H1 (cell line): ENCODE data around the gene SMYD4. TPM values are rescaled to one million over a fixed set of nuclear protein-coding genes. Genes with fewer than 3 reads are reported as not detected.

ENCODE experiments used
- CTCF ChIA-PET: fragments of 300-600 bp; sonication (Branson Sonifier 250); formaldehyde crosslinking; loops from one replicate; lab custom pipeline; 2021; ENCODE audit not compliant: partially characterized antibody; lab: Charles Lee
- POLR2A ChIA-PET: fragments of 300-600 bp; sonication (Branson Sonifier 250); formaldehyde crosslinking; loops from one replicate; lab custom pipeline; 2021; ENCODE audit warnings: inconsistent platforms; ENCODE audit not compliant: partially characterized antibody; lab: Charles Lee
- DNase-seq, 2 experiments: peaks; one replicate each; pipeline versions ENCODE4 v3.0.0 to v3.0.0-alpha.2; 2010 to 2022; ENCODE audit warnings: low spot score in 2 of 2, low read depth in 1 of 2, mixed read lengths in 1 of 2
- FAIRE-seq: peaks from 2 replicates; lab custom pipeline; 2011; peaks lifted over from hg19 to GRCh38; lab: Jason Lieb, UNC
- H2AFZ ChIP-seq: 2 replicates; pipeline ENCODE4 v1.8.1; 2012; ENCODE audit warnings: low read length, inconsistent platforms
- H2AK5ac ChIP-seq: 2 replicates; pipeline ENCODE4 v1.6.1; 2013; ENCODE audit warnings: low read depth, low read length
- H2BK120ac ChIP-seq: replicated peaks from 2 replicates; pipeline ENCODE3; 2013; ENCODE audit warnings: low read depth, low read length, inconsistent platforms
- H2BK12ac ChIP-seq: 2 replicates; pipeline ENCODE4 v1.6.1; 2013; ENCODE audit warnings: low read depth, low read length
- H2BK15ac ChIP-seq: 2 replicates; pipeline ENCODE4 v1.6.1; 2013; ENCODE audit warnings: low read length
- H2BK20ac ChIP-seq: 2 replicates; pipeline ENCODE4 v1.6.1; 2013; ENCODE audit warnings: low read length
- H2BK5ac ChIP-seq: 2 replicates; pipeline ENCODE4 v1.6.1; 2013; ENCODE audit warnings: low read depth, low read length
- H3K14ac ChIP-seq: 2 replicates; pipeline ENCODE4 v1.6.1; 2013; ENCODE audit warnings: inconsistent platforms; ENCODE audit not compliant: insufficient read length
- H3K18ac ChIP-seq: 2 replicates; pipeline ENCODE4 v1.6.1; 2013; ENCODE audit warnings: low read length; ENCODE audit errors: extremely low read depth
- H3K23ac ChIP-seq: 2 replicates; pipeline ENCODE4 v1.6.1; 2013; ENCODE audit warnings: inconsistent platforms; ENCODE audit not compliant: insufficient read length
- H3K23me2 ChIP-seq: 2 replicates; pipeline ENCODE4 v1.6.1; 2013; ENCODE audit warnings: low read depth, low read length
- H3K27ac ChIP-seq: 2 replicates; pipeline ENCODE4 v1.6.1; 2011; ENCODE audit warnings: low read depth, low read length, inconsistent platforms
- H3K27me3 ChIP-seq, 4 experiments: replicated peaks in 1 of 4; 1 replicate in 1 of 4; 2 replicates in 3 of 4; pipeline versions ENCODE4 v1.6.1 to v1.8.1; 2011 to 2013; ENCODE audit warnings: low read length in 3 of 4, mild to moderate bottlenecking in 3 of 4, inconsistent platforms in 2 of 4, mixed read lengths in 2 of 4, moderate library complexity in 1 of 4; ENCODE audit not compliant: control insufficient read depth in 3 of 4, insufficient read depth in 3 of 4; ENCODE audit errors: extremely low read depth in 1 of 4
- H3K36me3 ChIP-seq, 4 experiments: 2 replicates each; pipeline versions ENCODE4 v1.6.1 to v1.8.1; 2011 to 2013; ENCODE audit warnings: mild to moderate bottlenecking in 4 of 4, low read length in 3 of 4, moderate library complexity in 2 of 4, control low read depth in 1 of 4, inconsistent platforms in 1 of 4; ENCODE audit not compliant: insufficient read depth in 4 of 4, control insufficient read depth in 2 of 4
- H3K4ac ChIP-seq: replicated peaks from 2 replicates; pipeline ENCODE3; 2013; ENCODE audit warnings: low read length, low read depth, mixed read lengths, inconsistent platforms; ENCODE audit not compliant: insufficient read length
- H3K4me1 ChIP-seq, 4 experiments: replicated peaks in 1 of 4; 1 replicate in 1 of 4; 2 replicates in 3 of 4; pipeline versions ENCODE4 v1.6.1 to v1.8.1; 2011 to 2013; ENCODE audit warnings: low read length in 3 of 4, inconsistent platforms in 2 of 4, mixed read lengths in 1 of 4; ENCODE audit not compliant: insufficient read depth in 4 of 4, control insufficient read depth in 3 of 4
- H3K4me2 ChIP-seq, 2 experiments: 2 replicates each; pipeline versions ENCODE4 v1.6.1 to v1.8.1; 2011 to 2013; ENCODE audit warnings: low read depth in 2 of 2, low read length in 2 of 2, control low read depth in 1 of 2, inconsistent platforms in 1 of 2, mild to moderate bottlenecking in 1 of 2; ENCODE audit not compliant: insufficient read depth in 1 of 2
- H3K4me3 ChIP-seq, 4 experiments: fragments of 200-600, 300-600 bp in 1 of 4; sonication (generic), shearing (Covaris generic), sonication (Bioruptor Twin) in 1 of 4; 2 replicates each; pipeline versions ENCODE4 v1.5.1 to v1.8.1; 2011 to 2016; ENCODE audit warnings: low read length in 4 of 4, low read depth in 3 of 4, control low read depth in 2 of 4, inconsistent platforms in 2 of 4, mild to moderate bottlenecking in 2 of 4, mixed read lengths in 1 of 4, moderate library complexity in 1 of 4; ENCODE audit not compliant: insufficient read depth in 2 of 4; ENCODE audit errors: extremely low read depth in 1 of 4
- H3K56ac ChIP-seq: replicated peaks from 2 replicates; pipeline ENCODE3; 2013; ENCODE audit warnings: low read depth, mild to moderate bottlenecking, mixed read lengths, low read length, inconsistent platforms; ENCODE audit not compliant: insufficient read length
- H3K79me1 ChIP-seq: 2 replicates; pipeline ENCODE4 v1.6.1; 2013; ENCODE audit warnings: low read depth, low read length, control low read depth
- H3K79me2 ChIP-seq, 2 experiments: 2 replicates each; pipeline versions ENCODE4 v1.6.1 to v1.8.1; 2012 to 2013; ENCODE audit warnings: low read length in 2 of 2, mild to moderate bottlenecking in 2 of 2, inconsistent platforms in 1 of 2; ENCODE audit not compliant: insufficient read depth in 2 of 2, control insufficient read depth in 1 of 2
- H3K9ac ChIP-seq, 4 experiments: replicated peaks in 1 of 4; 1 replicate in 1 of 4; 2 replicates in 3 of 4; pipeline versions ENCODE4 v1.6.1 to v1.8.1; 2011 to 2013; ENCODE audit warnings: low read depth in 3 of 4, low read length in 3 of 4, control low read depth in 2 of 4, mild to moderate bottlenecking in 2 of 4, moderate library complexity in 2 of 4, inconsistent platforms in 1 of 4; ENCODE audit errors: extremely low read depth in 1 of 4
- H3K9me3 ChIP-seq, 2 experiments: 2 replicates each; pipeline versions ENCODE4 v1.6.1 to v1.8.1; 2012 to 2013; ENCODE audit warnings: mild to moderate bottlenecking in 2 of 2, moderate library complexity in 2 of 2, control low read depth in 1 of 2, inconsistent platforms in 1 of 2, low read depth in 1 of 2, low read length in 1 of 2, mixed read lengths in 1 of 2; ENCODE audit not compliant: insufficient read depth in 2 of 2
- H4K20me1 ChIP-seq, 2 experiments: replicated peaks in 1 of 2; 2 replicates each; pipeline versions ENCODE3 to v1.8.1; 2011 to 2013; ENCODE audit warnings: inconsistent platforms in 2 of 2, low read length in 2 of 2, mild to moderate bottlenecking in 1 of 2; ENCODE audit not compliant: insufficient read depth in 2 of 2, control insufficient read depth in 1 of 2
- H4K5ac ChIP-seq: 2 replicates; pipeline ENCODE4 v1.6.1; 2013; ENCODE audit warnings: low read length, low read depth, mixed read lengths, inconsistent platforms; ENCODE audit not compliant: insufficient read length
- H4K8ac ChIP-seq: 2 replicates; pipeline ENCODE4 v1.8.0; 2013; ENCODE audit warnings: mild to moderate bottlenecking, moderate library complexity, low read length, inconsistent platforms; ENCODE audit not compliant: insufficient read depth; ENCODE audit errors: extremely low read depth
- H4K91ac ChIP-seq: replicated peaks from 2 replicates; pipeline ENCODE3; 2013; ENCODE audit warnings: low read length, mixed read lengths, inconsistent platforms; ENCODE audit not compliant: insufficient read length
- CBX8 ChIP-seq: fragments of 300-800, 300-1000 bp; sonication (generic); IDR thresholded peaks from 2 replicates; pipeline ENCODE4 v1.7.1; 2016; ENCODE audit warnings: low read depth, low read length, borderline replicate concordance
- POLR2AphosphoS5 ChIP-seq: IDR thresholded peaks from 2 replicates; pipeline ENCODE4 v1.6.1; 2011; ENCODE audit warnings: low read depth, low read length
- SAP30 ChIP-seq: fragments of 300-600 bp; sonication (generic); IDR thresholded peaks from 2 replicates; pipeline ENCODE4 v1.7.1; 2012; ENCODE audit warnings: low read length, moderate library complexity, mild to moderate bottlenecking, inconsistent platforms; ENCODE audit not compliant: insufficient read depth, insufficient replicate concordance
- SUZ12 ChIP-seq: fragments of 200-600 bp; sonication (generic); IDR thresholded peaks from 2 replicates; pipeline ENCODE4 v1.6.1; 2012; ENCODE audit warnings: mild to moderate bottlenecking, inconsistent platforms, low read length, moderate library complexity, mixed read lengths
- WGBS, 2 experiments: shearing (Covaris generic) in 1 of 2; methylation state at CpG; one replicate each; pipeline versions ENCODE4 v1.1.6 to v1.1.7; 2013 to 2015; ENCODE audit warnings: low lambda C conversion rate in 2 of 2, mixed read lengths in 2 of 2, inconsistent platforms in 1 of 2, low coverage in 1 of 2, missing lambda C conversion rate in 1 of 2; ENCODE audit not compliant: insufficient replicate concordance in 2 of 2, insufficient coverage in 1 of 2, insufficient read length in 1 of 2; ENCODE audit errors: extremely low coverage in 1 of 2, missing lambda C conversion rate in 1 of 2; 5-methylcytosine and 5-hydroxymethylcytosine counted together
- polyA plus RNA-seq, 7 experiments: library from polyadenylated mRNA; depleted of rRNA in 3 of 7; stranded (reverse) in 5 of 7; unstranded in 2 of 7; fragments of >200 nt in 5 of 7; fragments of 200-250 nt in 2 of 7; gene quantifications; 1 replicate in 5 of 7; 2 replicates in 1 of 7; 4 replicates in 1 of 7; pipeline versions ENCODE4 v1.2.1 to v1.2.3, GENCODE V29; 2011 to 2013; ENCODE audit warnings: missing spikeins in 2 of 7, mixed read lengths in 2 of 7
- total RNA-seq: library from RNA; stranded (reverse); fragmentation: NEBNext Ultra II Directional; extraction: Animal tissue kit (Norgen Biotek cat#: 25700); gene quantifications from 2 replicates; pipeline ENCODE4 v1.2.1, GENCODE V29; 2021

The SMYD4 gene
- total and polyA plus RNA-seq, 2 of the 8 experiments (the other 6 are each of a cell fraction or from before 2014, with no cell fraction given): 10.5 to 23.4 TPM

- WGBS, 2 experiments: 96% methylated on average over 3 of the region's 3 CpGs; no CpG with 5 or more reads in 1 of the 2 experiments
- Histone ChIP-seq H4K8ac (no peak overlapping the region), H3K14ac (no peak overlapping the region), H2BK12ac (no peak overlapping the region), H3K4me3 (no peak overlapping the region), H3K9me3 (no peaks in the 10 kb centered on the region), H3K23ac (no peak overlapping the region), H3K27ac (no peak overlapping the region), H2AFZ (no peak overlapping the region), H2BK120ac (no peak overlapping the region), H2AK5ac (no peak overlapping the region), H3K56ac (no peak overlapping the region), H3K36me3 (peaks cover 16 to 55% (median 39%) of the 10 kb centered on the region in 4 experiments), H3K9ac (no peak overlapping the region), H3K4me2 (no peak overlapping the region), H2BK15ac (no peak overlapping the region), H3K23me2 (no peaks in the 10 kb centered on the region), H3K27me3 (no peaks in the 10 kb centered on the region), H3K4me1 (no peaks in the 10 kb centered on the region), H4K5ac (no peak overlapping the region), H4K20me1 (peaks cover 4 to 6% of the 10 kb centered on the region in 2 experiments), H3K79me2 (0 out of 4 replicates have a peak, but pooled peaks cover 0 to 6% of the 10 kb centered on the region in 2 experiments), H2BK20ac (no peak overlapping the region), H4K91ac (no peak overlapping the region), H3K18ac (no peak overlapping the region), H3K79me1 (no peaks in the 10 kb centered on the region; the same call in 1 of the 2 replicates), H2BK5ac (no peak overlapping the region), H3K4ac (no peak overlapping the region)
- ChIA-PET POLR2A (interaction anchor here (0.7 kb wide), 1 partner anchor 190 kb away, joined by 3 read pairs; no protein-coding TSS in a partner anchor), CTCF (no interaction called here)
- TF ChIP-seq SUZ12 (no peak), CBX8 (no peak), POLR2AphosphoS5 (no peak), SAP30 (no peak)
- DNase-seq (no peak), FAIRE-seq (no peak)
These were observed 17.5 kb upstream of the SMYD4 start for GRCh38 chr17:1847191-1847590.
